C4-2B (cell line): ENCODE measurements around the gene PGM2.

ENCODE experiments used
- ZFX ChIP-seq: fragments of 450-650 bp; IDR thresholded peaks from 2 replicates; pipeline ENCODE4 v1.6.1; 2017
- TF ChIP-seq, protein P1 (sequence below): fragments of 450-650 bp; conservative IDR thresholded peaks from 2 replicates; pipeline ENCODE4 v1.5.1; 2017; ENCODE audit warnings: mild to moderate bottlenecking

GRCh38 chr4:37884855-37885487 is 58.5 kb downstream of the PGM2 start:
- TF ChIP-seq, protein P1, sequence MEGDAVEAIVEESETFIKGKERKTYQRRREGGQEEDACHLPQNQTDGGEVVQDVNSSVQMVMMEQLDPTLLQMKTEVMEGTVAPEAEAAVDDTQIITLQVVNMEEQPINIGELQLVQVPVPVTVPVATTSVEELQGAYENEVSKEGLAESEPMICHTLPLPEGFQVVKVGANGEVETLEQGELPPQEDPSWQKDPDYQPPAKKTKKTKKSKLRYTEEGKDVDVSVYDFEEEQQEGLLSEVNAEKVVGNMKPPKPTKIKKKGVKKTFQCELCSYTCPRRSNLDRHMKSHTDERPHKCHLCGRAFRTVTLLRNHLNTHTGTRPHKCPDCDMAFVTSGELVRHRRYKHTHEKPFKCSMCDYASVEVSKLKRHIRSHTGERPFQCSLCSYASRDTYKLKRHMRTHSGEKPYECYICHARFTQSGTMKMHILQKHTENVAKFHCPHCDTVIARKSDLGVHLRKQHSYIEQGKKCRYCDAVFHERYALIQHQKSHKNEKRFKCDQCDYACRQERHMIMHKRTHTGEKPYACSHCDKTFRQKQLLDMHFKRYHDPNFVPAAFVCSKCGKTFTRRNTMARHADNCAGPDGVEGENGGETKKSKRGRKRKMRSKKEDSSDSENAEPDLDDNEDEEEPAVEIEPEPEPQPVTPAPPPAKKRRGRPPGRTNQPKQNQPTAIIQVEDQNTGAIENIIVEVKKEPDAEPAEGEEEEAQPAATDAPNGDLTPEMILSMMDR = no peak
- no peak for TF ChIP-seq ZFX
